ENCODE results near the gene NCKAP5.

NCKAP5 gene

GRCh38 chr2:132632000-132632649 is 936.1 kb downstream of the NCKAP5 start:
- no peaks in the 10 kb centered on the region for H3K36me3 Mint-ChIP-seq (ENCODE audit: low read depth)
- H3K9me3 Mint-ChIP-seq = no peaks in the 10 kb centered on the region
- H3K4me1 Mint-ChIP-seq = peaks cover 6% of the 10 kb centered on the region
- peak overlapping the region in 2 of 3 experiments; percentile 21 to 76 for H3K27ac Mint-ChIP-seq
- H3K4me3 Mint-ChIP-seq = no peak overlapping the region
- no peak for TF ChIP-seq CTCF (IDR thresholded peaks at IDR 0.05; ENCODE audit: unreplicated experiment in 3 of 3)
- H3K27me3 Mint-ChIP-seq (ENCODE audit: low read depth) = peaks cover 8% of the 10 kb centered on the region

- no peak overlapping the region for H3K27ac Mint-ChIP-seq
- TF ChIP-seq CTCF (IDR thresholded peaks at IDR 0.05; ENCODE audit: unreplicated experiment in 3 of 3) = no peak
- H3K27me3 Mint-ChIP-seq (ENCODE audit: low read depth) = peaks cover 8% of the 10 kb centered on the region
- no peaks in the 10 kb centered on the region for H3K9me3 Mint-ChIP-seq
- H3K36me3 Mint-ChIP-seq (ENCODE audit: low read depth) = no peaks in the 10 kb centered on the region
- no peak overlapping the region for H3K4me3 Mint-ChIP-seq
- H3K4me1 Mint-ChIP-seq = no peaks in the 10 kb centered on the region
Observed at GRCh38 chr2:132627536-132627935, 940.7 kb downstream of the NCKAP5 start.

GRCh38 chr2:132623096-132623839 is 945.0 kb downstream of the NCKAP5 start:
- Mint-ChIP-seq H3K4me1 (no peaks in the 10 kb centered on the region), H3K27ac (no peak overlapping the region), H3K27me3 (ENCODE audit: low read depth) (peaks cover 8% of the 10 kb centered on the region), H3K36me3 (ENCODE audit: low read depth) (no peaks in the 10 kb centered on the region), H3K4me3 (no peak overlapping the region), H3K9me3 (no peaks in the 10 kb centered on the region)
- TF ChIP-seq CTCF (IDR thresholded peaks at IDR 0.05; ENCODE audit: unreplicated experiment in 3 of 3) = no peak

Data from nephron (organoid).